NCI-H226 (cell line): ENCODE measurements around the gene EML1.
A peak's percentile ranks its signal among the peaks of the same experiment; 100 is the strongest.

ENCODE experiments used
- DNase-seq: peaks from one replicate; pipeline ENCODE4 v3.0.0-alpha.2; 2015

The EML1 gene

GRCh38 chr14:99837822-99838221 is 44.6 kb downstream of the EML1 start:
- DNase-seq: no peak

- peak; percentile 16 for DNase-seq
Observed at GRCh38 chr14:99838639-99839134, 45.5 kb downstream of the EML1 start.

DNA sequence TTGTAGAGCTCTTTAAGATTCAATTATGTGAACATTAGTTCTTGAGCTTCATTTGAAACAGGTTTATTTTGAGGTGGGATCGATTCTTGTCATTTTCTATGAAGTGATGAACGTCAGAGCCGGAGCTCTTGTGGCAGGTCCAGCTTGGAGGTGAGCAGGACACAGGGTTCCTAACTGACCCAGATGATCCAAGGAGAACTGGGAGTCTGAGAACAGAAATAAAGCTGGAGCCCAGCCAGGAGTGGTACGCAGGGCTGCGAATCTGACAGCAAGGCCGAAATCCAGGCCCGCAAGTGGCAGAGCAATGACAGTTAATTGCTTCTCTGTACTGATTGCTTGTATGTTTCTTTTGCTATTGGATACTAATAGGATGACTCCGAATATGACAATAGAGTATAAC is 46.5 kb downstream of the EML1 start:
- no peak for DNase-seq

- DNase-seq: no peak
Observed at GRCh38 chr14:99840265-99840664, 47.1 kb downstream of the EML1 start.

DNA sequence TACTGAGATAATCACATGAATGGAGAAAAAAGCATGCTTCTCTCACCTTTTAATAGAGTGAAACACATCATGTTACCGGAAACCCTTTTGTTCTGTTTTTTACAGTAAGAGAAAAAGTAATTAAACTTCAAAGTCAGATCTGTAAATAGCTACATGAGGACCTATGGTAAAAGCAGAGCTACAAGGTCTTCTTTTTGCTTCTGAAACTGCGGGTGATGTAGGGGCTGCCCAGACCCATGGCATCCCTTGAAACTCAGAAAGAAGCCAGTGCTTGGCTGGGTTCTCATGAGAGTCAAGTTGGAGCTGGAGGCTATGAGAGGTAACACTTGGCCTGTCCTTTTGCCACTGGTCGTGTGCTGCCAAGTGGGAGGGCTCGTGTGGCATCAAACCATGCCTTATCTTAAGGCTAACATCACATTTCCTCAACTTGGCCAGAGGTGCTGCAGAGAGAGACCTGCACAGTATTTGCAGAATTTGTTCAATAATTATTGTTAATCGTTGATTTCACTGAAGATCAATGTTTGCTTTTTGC is 47.6 kb downstream of the EML1 start:
- DNase-seq: no peak

DNA sequence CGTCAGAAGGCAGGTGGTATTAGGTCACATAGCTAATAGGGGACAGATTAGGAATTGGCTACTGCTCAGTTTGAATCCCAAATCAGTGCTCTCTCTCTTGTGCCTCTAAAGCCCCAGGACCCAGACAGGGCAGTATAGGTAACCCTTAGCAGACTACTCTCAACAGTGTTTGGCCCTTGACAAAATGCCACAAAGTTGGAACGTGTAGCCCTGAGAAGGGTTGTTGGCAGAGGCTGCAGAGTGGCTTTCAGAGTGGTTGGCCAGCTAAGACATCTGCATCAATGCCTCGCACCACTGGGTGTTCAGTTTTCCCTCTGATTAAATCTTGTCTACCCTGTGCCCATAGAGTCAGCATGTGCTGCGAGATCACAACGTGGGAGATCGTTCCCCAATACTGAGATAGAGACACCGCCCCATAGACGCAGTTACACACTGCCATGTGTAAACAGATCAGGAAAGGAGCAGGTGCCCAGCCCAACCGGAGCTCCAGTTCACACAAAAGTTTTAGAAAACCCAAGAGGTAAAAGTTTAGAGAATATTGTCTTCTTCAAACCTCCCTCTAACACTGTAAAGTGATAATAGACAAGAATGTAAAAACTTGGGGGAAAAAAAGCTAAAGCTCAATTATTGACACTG is 48.3 kb downstream of the EML1 start:
- DNase-seq: no peak

DNA sequence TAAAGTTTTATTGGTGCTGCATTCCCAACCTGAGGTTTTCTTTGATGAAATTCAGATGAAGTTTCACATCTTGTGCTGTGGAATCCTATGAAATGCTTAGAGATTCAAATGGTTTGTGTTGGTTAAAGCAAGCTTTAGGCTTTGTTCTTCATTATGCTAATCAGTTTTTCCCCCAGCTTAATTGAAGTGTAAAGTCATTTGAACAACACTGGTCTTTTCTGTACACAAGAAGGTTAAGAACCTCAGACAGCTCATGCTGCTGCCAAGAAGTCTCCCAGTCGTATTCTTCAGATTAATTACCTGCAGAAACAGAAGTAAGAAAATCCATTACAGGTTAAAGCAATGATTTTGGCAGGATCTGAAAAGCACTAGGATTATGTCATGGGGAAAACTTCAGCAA is 48.9 kb downstream of the EML1 start:
- DNase-seq: no peak

DNA sequence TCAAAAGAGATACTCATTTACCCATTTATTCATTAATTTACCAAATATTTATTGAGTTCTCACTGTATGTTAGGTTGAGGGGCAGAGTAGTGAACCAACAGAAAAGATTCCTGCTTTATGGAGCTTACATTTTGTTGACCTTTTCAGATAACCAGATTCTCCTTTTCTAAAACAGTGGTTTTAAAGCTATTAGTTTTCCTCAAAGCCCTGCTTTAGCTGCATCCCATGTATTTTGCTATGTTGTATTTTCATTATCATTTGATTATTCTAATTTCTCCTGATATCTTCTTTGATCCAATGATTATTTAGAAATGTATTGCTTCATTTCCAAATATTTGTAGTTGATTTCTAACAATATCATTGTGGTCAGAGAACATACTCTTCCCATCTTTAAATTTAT is 53.6 kb downstream of the EML1 start:
- no peak for DNase-seq

DNA sequence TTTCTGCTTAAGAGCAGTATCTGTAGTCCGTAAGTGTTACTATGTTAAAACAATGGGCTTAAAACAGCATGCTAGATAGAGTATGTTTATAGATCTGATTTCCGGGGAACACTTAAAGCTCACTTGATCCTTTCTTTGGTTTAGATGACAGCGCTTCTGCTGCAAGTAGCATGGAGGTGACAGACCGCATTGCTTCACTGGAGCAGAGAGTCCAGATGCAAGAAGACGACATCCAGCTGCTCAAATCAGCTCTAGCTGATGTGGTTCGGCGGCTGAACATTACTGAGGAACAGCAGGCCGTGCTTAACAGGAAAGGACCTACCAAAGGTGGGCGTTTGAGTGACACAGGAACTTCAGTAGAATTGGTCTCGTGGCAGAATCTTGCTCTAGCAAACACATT is 57.5 kb downstream of the EML1 start:
- DNase-seq: no peak

GRCh38 chr14:99852578-99852977 is 59.4 kb downstream of the EML1 start:
- DNase-seq: no peak

DNA sequence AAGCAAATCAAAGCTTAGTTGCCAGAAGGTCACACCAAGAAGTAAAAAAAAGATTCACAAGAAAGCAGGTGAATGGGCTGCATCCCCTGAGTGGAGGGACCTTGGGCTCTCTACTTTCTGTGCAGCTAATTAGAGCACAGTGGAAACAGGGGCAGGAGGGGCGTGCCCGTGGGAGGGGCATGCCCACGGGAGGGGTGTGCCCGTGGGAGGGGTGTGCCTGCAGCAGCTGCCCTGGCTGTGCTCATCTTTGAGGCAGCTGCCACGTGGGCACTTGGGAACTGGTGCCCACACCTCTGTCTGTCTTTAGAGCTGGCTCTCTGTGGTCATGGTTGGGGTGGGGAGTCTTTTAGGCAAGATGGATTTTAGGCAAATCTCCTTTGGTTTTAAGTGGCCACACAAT is 60.0 kb downstream of the EML1 start:
- DNase-seq: no peak

DNA sequence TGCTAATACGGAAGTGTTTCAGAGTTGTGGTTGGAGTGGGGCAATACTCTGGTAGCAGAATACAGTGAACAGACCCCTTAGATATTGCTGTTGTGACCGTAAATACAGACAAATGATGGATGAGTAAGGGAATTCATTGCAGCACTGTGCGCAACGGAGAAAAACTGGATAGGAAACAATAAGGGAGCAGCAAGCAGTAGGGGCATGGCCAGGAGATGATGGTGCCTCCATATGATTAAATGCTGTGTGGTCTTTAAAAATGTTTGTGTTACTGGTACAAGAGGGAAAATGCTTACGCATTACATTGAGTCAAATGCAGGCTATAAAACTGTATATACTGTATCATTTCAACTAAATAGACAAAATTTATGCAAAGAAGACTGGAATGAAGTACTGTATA is 61.6 kb downstream of the EML1 start:
- no peak for DNase-seq

- DNase-seq: no peak
Observed at GRCh38 chr14:99855271-99855670, 62.1 kb downstream of the EML1 start.

DNA sequence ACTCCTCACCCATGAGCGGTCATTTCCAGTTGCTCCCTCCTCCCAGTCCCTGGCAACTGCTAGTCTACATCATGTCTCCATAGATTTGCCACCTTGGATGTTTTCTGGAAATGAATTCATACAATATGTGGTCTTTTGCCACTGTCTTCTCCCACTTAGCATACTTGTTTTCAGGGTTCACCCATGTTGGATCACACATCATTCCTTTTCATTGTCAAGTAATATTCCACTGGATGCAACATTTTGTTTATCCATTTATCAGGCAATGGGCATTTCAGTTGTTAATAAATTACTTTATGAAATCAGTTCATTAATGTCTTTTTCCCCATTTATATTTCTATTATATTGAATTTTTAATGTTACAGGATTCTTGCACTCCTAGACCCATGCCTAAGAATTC is 64.3 kb downstream of the EML1 start:
- DNase-seq: no peak

GRCh38 chr14:99860219-99860618 is 67.0 kb downstream of the EML1 start:
- no peak for DNase-seq

GRCh38 chr14:99862136-99862535 is 68.9 kb downstream of the EML1 start:
- DNase-seq: peak; percentile 53

DNA sequence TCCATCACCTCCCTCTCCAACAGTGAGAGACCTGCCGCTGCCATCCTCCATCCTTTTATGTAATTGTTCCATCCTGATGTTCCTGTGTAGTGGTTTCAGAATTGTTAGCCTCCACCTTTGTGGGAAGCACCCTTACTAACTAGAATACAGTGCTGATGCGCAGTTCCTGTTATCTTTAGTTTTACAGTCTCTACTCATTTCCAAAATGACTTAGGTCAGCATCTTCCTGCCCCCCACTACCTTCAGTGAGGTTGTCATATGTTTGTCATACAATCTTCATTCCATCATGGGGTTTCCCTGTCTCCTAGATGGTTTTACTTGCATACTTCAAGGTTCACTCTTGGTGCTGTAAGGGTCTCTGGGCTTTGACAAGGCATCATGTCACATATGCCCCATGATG is 69.8 kb downstream of the EML1 start:
- no peak for DNase-seq

GRCh38 chr14:99865408-99865807 is 72.2 kb downstream of the EML1 start:
- no peak for DNase-seq

DNA sequence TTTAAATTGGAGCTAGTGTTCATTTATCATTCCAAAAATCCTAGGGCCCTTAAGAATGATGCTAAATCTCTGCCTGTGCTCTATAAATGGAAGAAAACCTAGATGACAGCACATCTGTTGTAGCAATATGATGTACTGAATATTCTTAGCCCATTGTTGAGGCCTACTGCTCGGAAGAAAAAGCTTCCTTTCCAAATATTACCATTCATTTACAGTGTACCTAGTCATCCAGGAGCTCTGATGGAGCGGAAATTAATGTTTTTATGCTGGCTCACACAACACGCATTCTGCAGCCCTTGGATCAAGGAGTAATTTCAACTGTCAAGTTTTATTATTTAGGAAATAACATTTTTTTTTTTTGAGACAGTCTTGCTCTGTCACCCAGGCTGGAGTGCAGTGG is 77.4 kb downstream of the EML1 start:
- no peak for DNase-seq

DNA sequence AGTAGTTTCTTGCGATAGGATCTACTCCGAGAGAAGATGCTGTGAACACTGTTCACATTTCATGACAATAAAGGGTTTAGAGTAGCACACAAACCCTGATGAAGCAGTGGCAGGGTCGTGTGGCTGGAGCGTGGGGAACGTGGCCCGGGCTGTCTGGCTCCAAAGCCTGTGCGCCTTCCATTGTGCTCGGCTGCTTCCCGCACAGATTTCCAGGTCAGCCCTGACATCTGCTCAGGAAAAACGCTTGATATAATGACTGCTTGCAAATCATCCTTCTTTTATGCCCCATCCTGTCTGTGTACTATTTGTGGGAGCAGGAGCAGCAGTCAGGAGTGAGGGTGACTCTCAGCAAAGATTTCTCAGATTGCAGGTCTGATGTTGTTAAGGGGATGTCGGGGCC is 78.6 kb downstream of the EML1 start:
- DNase-seq: no peak

GRCh38 chr14:99872786-99873440 is 79.7 kb downstream of the EML1 start:
- DNase-seq: no peak

DNA sequence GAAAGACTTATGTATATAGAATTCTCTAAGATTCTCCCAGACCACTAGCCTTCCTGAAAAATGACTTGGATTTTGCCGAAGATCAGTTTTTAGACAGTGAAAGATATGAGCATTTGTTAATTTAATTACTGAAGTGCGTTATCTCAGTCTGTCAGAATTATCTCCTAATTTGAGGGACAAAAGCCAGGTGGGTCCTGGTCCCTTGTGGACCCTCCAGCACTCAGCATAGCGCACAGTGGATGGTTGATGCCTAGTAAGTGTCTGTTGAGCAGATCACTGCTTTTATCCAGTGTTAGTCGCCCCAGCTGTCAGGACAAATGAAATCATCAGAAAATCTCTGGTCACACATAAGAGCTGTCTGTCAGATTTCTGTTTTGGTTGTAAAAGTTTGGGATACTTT is 80.4 kb downstream of the EML1 start:
- no peak for DNase-seq

DNA sequence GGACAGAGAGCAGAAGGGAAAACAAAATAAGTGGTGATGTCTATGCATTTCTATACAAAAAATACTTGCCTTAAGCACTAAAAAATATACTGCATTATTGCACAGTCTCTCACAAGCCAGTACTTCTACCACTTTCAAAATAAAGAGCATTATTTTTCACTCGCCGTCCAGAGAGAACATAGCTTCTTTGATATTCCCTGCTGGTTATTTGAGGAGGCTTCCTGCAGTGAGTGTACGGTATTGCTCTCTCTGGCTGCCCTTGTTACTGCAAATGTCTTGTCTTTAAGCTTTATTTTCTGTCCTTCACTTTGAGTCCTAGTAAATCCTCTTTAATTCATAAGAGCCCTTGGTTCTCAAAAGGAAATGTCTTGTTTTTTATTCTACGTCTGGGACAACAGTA is 81.1 kb downstream of the EML1 start:
- DNase-seq: no peak

DNA sequence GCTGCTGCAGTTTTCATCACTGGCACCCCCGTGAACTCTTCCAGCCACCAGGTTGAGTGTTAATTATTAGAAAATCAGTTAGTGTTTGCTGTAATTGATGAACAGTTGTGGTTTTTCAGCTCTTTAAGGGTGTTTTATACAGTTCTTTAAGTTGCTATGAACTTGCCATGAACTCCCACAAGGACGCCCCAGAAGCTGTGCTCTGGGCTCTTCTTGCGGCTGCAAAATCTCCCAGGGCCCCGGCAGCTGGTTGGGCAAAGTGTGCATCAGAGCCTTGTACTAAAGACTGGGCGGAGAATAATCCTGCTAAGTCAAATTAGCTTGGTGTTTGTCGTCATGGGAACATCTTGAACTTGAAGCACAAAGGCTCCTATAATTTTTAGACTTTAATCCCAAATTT is 82.2 kb downstream of the EML1 start:
- no peak for DNase-seq

DNA sequence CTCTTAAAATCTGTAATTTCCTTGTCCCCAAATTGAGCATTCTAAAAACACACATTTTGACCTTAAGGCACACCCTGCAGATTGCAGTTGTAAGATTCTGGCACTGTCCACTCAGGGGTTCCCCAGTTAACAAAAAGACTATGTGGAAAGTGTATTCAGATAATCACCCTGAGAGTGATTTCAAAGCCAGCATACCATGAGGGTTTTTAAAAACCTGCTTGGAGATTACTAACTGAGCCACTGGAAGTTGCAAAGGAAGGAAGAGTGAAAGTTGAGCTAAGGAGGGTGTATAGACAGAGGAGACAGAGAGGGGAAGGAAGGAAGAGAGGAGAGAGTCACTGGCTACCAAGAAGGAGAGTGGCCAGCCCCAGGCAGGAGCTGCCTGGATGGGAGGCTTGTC is 82.6 kb downstream of the EML1 start:
- DNase-seq: no peak
